Activated CD8-positive, alpha-beta T cell treated with anti-CD3 and anti-CD28 coated beads for 36 hours (primary cell): ENCODE results near the gene UROC1. TPM values are rescaled to one million over a fixed set of nuclear protein-coding genes. Genes with fewer than 3 reads are reported as not detected.

Experiments
- ATAC-seq: fragments of 200-7000 bp; cut with Tn5 transposase; one replicate; pipeline ENCODE4 v1.10.0; 2021; ENCODE audit warnings: mild to moderate bottlenecking, moderate library complexity
- CTCF ChIA-PET: fragments of 350-600 bp; sonication (Branson Sonifier 250); formaldehyde crosslinking; loops from one replicate; lab custom pipeline; 2021; ENCODE audit warnings: antibody characterized with exemption; lab: Charles Lee
- POLR2A ChIA-PET: fragments of 350-600 bp; sonication (Branson Sonifier 250); formaldehyde crosslinking; loops from one replicate; lab custom pipeline; 2021; ENCODE audit warnings: antibody characterized with exemption; lab: Charles Lee
- DNase-seq: peaks from one replicate; pipeline ENCODE4 v3.0.0-alpha.2; 2020
- H3K27ac Mint-ChIP-seq: one replicate; pipeline ENCODE4 v1.8.0; 2021; ENCODE audit warnings: mild to moderate bottlenecking, mixed read lengths
- H3K27me3 Mint-ChIP-seq: one replicate; pipeline ENCODE4 v1.8.0; 2021; ENCODE audit warnings: mixed read lengths
- H3K36me3 Mint-ChIP-seq: one replicate; pipeline ENCODE4 v1.8.0; 2021; ENCODE audit warnings: low read depth, mixed read lengths
- H3K4me1 Mint-ChIP-seq: one replicate; pipeline ENCODE4 v1.8.0; 2021; ENCODE audit warnings: low read depth, mixed read lengths
- H3K4me3 Mint-ChIP-seq: one replicate; pipeline ENCODE4 v1.8.0; 2021; ENCODE audit warnings: mild to moderate bottlenecking, moderate library complexity, mixed read lengths
- H3K9me3 Mint-ChIP-seq: one replicate; pipeline ENCODE4 v1.8.0; 2021; ENCODE audit warnings: mixed read lengths
- intact Hi-C: fragments of 100-400 bp; cut with micrococcal nuclease; formaldehyde crosslinking; loops from one replicate; pipeline ENCODE4 v1.10.0; 2022
- total RNA-seq, 2 experiments: library from RNA; stranded (reverse); gene quantifications; one replicate each; pipeline ENCODE4 v1.2.3, GENCODE V29; 2021
- TF ChIP-seq, protein P1 (sequence below): fragments of 200-600 bp; IDR thresholded peaks from one replicate; pipeline ENCODE4 v1.8.0; 2022; ENCODE audit warnings: antibody characterized with exemption, mild to moderate bottlenecking

The UROC1 gene
- total RNA-seq, 2 experiments from 2014 or later: not detected

DNA sequence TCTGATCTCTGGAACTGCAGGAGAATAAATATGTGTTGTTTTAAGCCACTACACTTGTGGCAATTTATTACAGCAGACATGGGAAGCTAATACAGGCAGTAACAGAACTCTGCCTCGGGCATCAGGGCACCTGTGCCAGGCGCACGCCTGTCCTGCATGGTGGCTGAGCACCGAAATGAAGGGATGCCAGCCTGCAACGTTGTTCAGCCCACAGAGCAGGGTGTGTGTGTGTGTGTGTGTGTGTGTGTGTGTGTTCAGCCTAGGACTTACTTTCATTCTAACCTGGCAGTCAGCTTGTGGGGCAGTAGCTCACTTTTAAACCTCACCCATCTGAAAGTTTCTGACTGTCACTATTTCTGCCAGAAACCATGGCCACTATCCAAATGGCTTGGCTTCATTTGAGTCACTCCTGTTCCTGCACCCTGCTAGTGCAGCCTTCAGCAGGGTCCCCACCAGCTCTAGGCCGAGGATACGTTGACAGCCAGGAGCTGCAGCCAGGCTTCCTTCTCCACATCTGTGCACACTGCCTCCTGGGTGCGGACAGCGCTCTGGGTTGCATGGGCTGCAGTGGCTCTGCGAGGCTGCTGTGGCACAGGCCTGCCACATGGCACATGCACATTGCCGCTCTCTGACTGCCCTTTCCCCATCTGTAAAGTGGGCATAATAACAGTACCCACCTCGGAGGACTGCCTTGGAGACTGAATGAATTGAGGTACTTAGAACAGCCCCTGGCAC, 4.5 kb downstream of the UROC1 start:
- no peak overlapping the region for H3K27ac Mint-ChIP-seq
- ChIA-PET POLR2A (no interaction called here), CTCF (interaction anchor here (0.9 to 1.2 kb wide), 2 partner anchors 10 to 1035 kb away, joined by 3 to 6 read pairs; no protein-coding TSS in a partner anchor)
- TF ChIP-seq, protein P1, sequence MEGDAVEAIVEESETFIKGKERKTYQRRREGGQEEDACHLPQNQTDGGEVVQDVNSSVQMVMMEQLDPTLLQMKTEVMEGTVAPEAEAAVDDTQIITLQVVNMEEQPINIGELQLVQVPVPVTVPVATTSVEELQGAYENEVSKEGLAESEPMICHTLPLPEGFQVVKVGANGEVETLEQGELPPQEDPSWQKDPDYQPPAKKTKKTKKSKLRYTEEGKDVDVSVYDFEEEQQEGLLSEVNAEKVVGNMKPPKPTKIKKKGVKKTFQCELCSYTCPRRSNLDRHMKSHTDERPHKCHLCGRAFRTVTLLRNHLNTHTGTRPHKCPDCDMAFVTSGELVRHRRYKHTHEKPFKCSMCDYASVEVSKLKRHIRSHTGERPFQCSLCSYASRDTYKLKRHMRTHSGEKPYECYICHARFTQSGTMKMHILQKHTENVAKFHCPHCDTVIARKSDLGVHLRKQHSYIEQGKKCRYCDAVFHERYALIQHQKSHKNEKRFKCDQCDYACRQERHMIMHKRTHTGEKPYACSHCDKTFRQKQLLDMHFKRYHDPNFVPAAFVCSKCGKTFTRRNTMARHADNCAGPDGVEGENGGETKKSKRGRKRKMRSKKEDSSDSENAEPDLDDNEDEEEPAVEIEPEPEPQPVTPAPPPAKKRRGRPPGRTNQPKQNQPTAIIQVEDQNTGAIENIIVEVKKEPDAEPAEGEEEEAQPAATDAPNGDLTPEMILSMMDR: no peak
- no peaks in the 10 kb centered on the region for H3K9me3 Mint-ChIP-seq
- no peaks in the 10 kb centered on the region for H3K36me3 Mint-ChIP-seq
- no peak for ATAC-seq
- H3K4me3 Mint-ChIP-seq: no peak overlapping the region
- no peaks in the 10 kb centered on the region for H3K27me3 Mint-ChIP-seq
- DNase-seq: no peak
- H3K4me1 Mint-ChIP-seq: no peaks in the 10 kb centered on the region
- intact Hi-C loops: no loop called here

DNA sequence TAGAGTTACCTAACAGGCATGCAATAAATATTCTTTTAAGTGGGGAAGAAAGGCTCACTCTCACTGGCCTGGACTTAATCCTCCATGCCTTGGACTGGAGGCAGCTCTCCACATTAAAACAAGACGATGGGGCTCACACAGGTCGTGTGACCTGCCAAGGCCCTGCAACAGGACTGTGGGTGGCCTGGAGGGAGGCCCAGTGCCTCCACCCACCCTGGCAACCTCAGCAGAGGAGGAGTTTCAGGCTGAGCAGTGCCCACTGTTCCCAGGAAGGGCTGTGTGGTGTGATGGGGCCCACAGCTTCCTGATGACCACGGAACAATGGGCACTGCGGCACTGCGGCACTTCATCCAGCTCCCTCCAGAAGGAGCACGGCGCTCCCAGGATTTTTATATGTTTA, 5.5 kb downstream of the UROC1 start:
- ChIA-PET POLR2A (no interaction called here), CTCF (interaction anchor here (1.2 to 4.1 kb wide), 2 partner anchors 11 kb away, joined by 6 to 19 read pairs; partner anchors contain the start of gene CHST13)
- Mint-ChIP-seq H3K27me3 (no peaks in the 10 kb centered on the region), H3K36me3 (no peaks in the 10 kb centered on the region), H3K9me3 (no peaks in the 10 kb centered on the region), H3K4me3 (no peak overlapping the region), H3K4me1 (no peaks in the 10 kb centered on the region), H3K27ac (no peak overlapping the region)
- intact Hi-C loops: no loop called here
- no peak for ATAC-seq
- no peak for DNase-seq
- TF ChIP-seq, protein P1: no peak

DNA sequence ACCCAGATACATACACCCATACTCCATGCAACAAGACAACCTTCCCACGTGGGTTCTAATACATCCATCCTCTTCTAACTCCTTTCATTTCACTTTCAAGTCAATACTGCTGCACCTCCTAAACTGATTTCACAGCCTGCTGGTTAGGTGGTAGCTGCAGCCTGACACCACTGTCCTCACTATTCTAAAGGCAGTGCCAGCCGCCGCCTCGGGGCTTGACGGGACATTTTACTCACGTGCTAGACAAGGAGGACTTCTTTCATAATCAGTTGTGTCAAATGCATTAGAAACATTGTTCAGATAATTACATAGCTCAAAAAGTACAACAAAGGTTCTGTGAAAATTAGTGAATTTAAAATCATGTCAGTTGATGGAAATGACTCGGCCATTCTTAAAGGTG, 6.3 kb downstream of the UROC1 start:
- no peak for ATAC-seq
- Mint-ChIP-seq H3K27ac (no peak overlapping the region), H3K27me3 (no peaks in the 10 kb centered on the region), H3K9me3 (no peaks in the 10 kb centered on the region), H3K36me3 (no peaks in the 10 kb centered on the region), H3K4me1 (no peaks in the 10 kb centered on the region), H3K4me3 (no peak overlapping the region)
- TF ChIP-seq, protein P1: no peak
- DNase-seq: no peak
- POLR2A ChIA-PET: no interaction called here
- CTCF ChIA-PET: interaction anchor here (4.1 kb wide), 1 partner anchor 11 kb away, joined by 19 read pairs; the partner anchor contains the start of gene CHST13
- intact Hi-C loops: no loop called here

DNA sequence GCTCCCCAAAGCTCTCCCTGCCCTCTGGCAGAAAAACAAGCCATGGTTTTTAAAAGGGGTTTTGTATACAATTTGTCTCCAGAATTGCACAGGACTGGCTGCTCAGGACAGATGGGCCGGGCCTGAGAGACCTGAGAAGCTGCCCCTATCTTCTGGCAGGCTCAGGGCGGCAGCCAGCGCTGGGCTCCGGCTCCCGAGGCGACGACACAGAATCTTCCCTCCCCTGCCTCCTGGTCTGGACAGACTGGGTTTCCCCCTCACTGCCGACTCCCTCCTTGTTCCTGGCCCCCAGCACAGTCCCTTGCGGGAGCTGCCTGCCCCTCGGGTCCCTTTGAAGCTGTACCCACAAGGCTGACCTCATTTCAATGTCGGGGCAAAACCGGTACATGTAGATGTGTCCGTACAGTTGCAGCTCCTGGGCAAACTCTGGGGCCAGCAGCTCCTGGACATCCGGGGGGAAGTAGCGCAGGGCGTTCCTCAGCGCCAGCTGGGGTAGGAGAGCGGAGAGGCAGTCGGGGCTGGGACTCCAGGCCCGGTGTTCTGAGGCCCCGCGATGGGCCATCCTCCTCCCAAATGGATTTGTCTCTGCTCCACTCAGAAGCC, 7.2 kb downstream of the UROC1 start:
- H3K4me3 Mint-ChIP-seq: no peak overlapping the region
- DNase-seq (no peak), ATAC-seq (no peak)
- ChIA-PET POLR2A (no interaction called here), CTCF (interaction anchor here (1.2 to 4.1 kb wide), 2 partner anchors 12 to 17 kb away, joined by 3 to 19 read pairs; partner anchors contain the start of gene CHST13)
- TF ChIP-seq, protein P1: no peak
- H3K4me1 Mint-ChIP-seq: no peaks in the 10 kb centered on the region
- intact Hi-C loops: no loop called here
- no peak overlapping the region for H3K27ac Mint-ChIP-seq
- H3K36me3 Mint-ChIP-seq: no peaks in the 10 kb centered on the region
- H3K27me3 Mint-ChIP-seq: no peaks in the 10 kb centered on the region
- no peaks in the 10 kb centered on the region for H3K9me3 Mint-ChIP-seq
